ENCODE data around the gene PIMREG. TPM values are rescaled to one million over a fixed set of nuclear protein-coding genes. Genes with fewer than 3 reads are reported as not detected.

PIMREG gene
- total RNA-seq, 2 experiments from 2014 or later, result 16.7 to 16.9 TPM

- Mint-ChIP-seq H3K27ac (no peak overlapping the region), H3K4me1 (ENCODE audit: low read depth) (peaks cover 13% of the 10 kb centered on the region), H3K4me3 (no peak overlapping the region), H3K9me3 (no peaks in the 10 kb centered on the region), H3K27me3 (peaks cover 2% of the 10 kb centered on the region), H3K36me3 (no peaks in the 10 kb centered on the region)
- CTCF ChIA-PET, result no interaction called here
- intact Hi-C loops (cut with micrococcal nuclease), result no loop called here
- no peak for DNase-seq
- POLR2A ChIA-PET, result interaction anchor here (0.6 kb wide), 1 partner anchor 24 kb away, joined by 3 read pairs; no protein-coding TSS in a partner anchor
These were observed 21.1 kb downstream of the PIMREG start for GRCh38 chr17:6465206-6466003.

GRCh38 chr17:6467567-6467966, 23.3 kb downstream of the PIMREG start:
- H3K36me3 Mint-ChIP-seq, result no peaks in the 10 kb centered on the region
- H3K27ac Mint-ChIP-seq, result no peak overlapping the region
- POLR2A ChIA-PET, result no interaction called here
- intact Hi-C loops (cut with micrococcal nuclease), result no loop called here
- H3K27me3 Mint-ChIP-seq, result peaks cover 2% of the 10 kb centered on the region
- no peaks in the 10 kb centered on the region for H3K4me1 Mint-ChIP-seq (ENCODE audit: low read depth)
- CTCF ChIA-PET, result no interaction called here
- no peak overlapping the region for H3K4me3 Mint-ChIP-seq
- H3K9me3 Mint-ChIP-seq, result no peaks in the 10 kb centered on the region
- no peak for DNase-seq

- H3K27me3 Mint-ChIP-seq, result peaks cover 2% of the 10 kb centered on the region
- POLR2A ChIA-PET, result no interaction called here
- no peak overlapping the region for H3K4me3 Mint-ChIP-seq
- no peak overlapping the region for H3K27ac Mint-ChIP-seq
- no peak for DNase-seq
- CTCF ChIA-PET, result no interaction called here
- intact Hi-C loops (cut with micrococcal nuclease), result no loop called here
- H3K9me3 Mint-ChIP-seq, result no peaks in the 10 kb centered on the region
- peaks cover 2% of the 10 kb centered on the region for H3K4me1 Mint-ChIP-seq (ENCODE audit: low read depth)
- no peaks in the 10 kb centered on the region for H3K36me3 Mint-ChIP-seq
These were observed 24.0 kb downstream of the PIMREG start for GRCh38 chr17:6468051-6468790.

GRCh38 chr17:6470146-6470718, 26.0 kb downstream of the PIMREG start:
- H3K27me3 Mint-ChIP-seq, result peaks cover 2% of the 10 kb centered on the region
- no peak overlapping the region for H3K4me3 Mint-ChIP-seq
- ChIA-PET POLR2A (no interaction called here), CTCF (no interaction called here)
- H3K4me1 Mint-ChIP-seq (ENCODE audit: low read depth), result peaks cover 2% of the 10 kb centered on the region
- intact Hi-C loops (cut with micrococcal nuclease), result loop anchor here (5.0 kb wide), 1 partner anchor 177 kb away; no protein-coding TSS in a partner anchor
- H3K36me3 Mint-ChIP-seq, result no peaks in the 10 kb centered on the region
- no peaks in the 10 kb centered on the region for H3K9me3 Mint-ChIP-seq
- no peak overlapping the region for H3K27ac Mint-ChIP-seq
- DNase-seq, result no peak

- Mint-ChIP-seq H3K4me3 (no peak overlapping the region), H3K9me3 (no peaks in the 10 kb centered on the region), H3K4me1 (ENCODE audit: low read depth) (peaks cover 2% of the 10 kb centered on the region), H3K27me3 (no peaks in the 10 kb centered on the region), H3K27ac (no peak overlapping the region), H3K36me3 (no peaks in the 10 kb centered on the region)
- ChIA-PET CTCF (interaction anchor here (1.1 to 2.1 kb wide), 5 partner anchors 9 to 245 kb away, joined by 3 to 14 read pairs (median 4); no protein-coding TSS in a partner anchor), POLR2A (no interaction called here)
- intact Hi-C loops (cut with micrococcal nuclease), result loop anchor here (5.0 kb wide), 1 partner anchor 176 kb away; no protein-coding TSS in a partner anchor
- no peak for DNase-seq
These were observed 26.7 kb downstream of the PIMREG start for GRCh38 chr17:6470751-6471521.

GRCh38 chr17:6471531-6472465, 27.5 kb downstream of the PIMREG start:
- POLR2A ChIA-PET, result no interaction called here
- Mint-ChIP-seq H3K27ac (no peak overlapping the region), H3K4me1 (ENCODE audit: low read depth) (peaks cover 2% of the 10 kb centered on the region), H3K4me3 (no peak overlapping the region), H3K27me3 (no peaks in the 10 kb centered on the region), H3K9me3 (no peaks in the 10 kb centered on the region), H3K36me3 (no peaks in the 10 kb centered on the region)
- intact Hi-C loops (cut with micrococcal nuclease), result loop anchor here (5.0 kb wide), 1 partner anchor 176 kb away; no protein-coding TSS in a partner anchor
- DNase-seq, result no peak
- CTCF ChIA-PET, result interaction anchor here (0.8 to 2.1 kb wide), 17 partner anchors 10 to 886 kb away, joined by 3 to 14 read pairs (median 4); partner anchors contain the start of gene PIMREG

GRCh38 chr17:6472517-6472916, 28.3 kb downstream of the PIMREG start:
- Mint-ChIP-seq H3K4me3 (no peak overlapping the region), H3K27me3 (no peaks in the 10 kb centered on the region), H3K9me3 (no peaks in the 10 kb centered on the region), H3K27ac (no peak overlapping the region), H3K4me1 (ENCODE audit: low read depth) (peaks cover 2% of the 10 kb centered on the region), H3K36me3 (no peaks in the 10 kb centered on the region)
- DNase-seq, result no peak
- POLR2A ChIA-PET, result no interaction called here
- intact Hi-C loops (cut with micrococcal nuclease), result loop anchor here (5.0 kb wide), 1 partner anchor 175 kb away; no protein-coding TSS in a partner anchor
- CTCF ChIA-PET, result interaction anchor here (0.5 to 2.1 kb wide), 37 partner anchors 10 to 886 kb away, joined by 3 to 14 read pairs (median 4); partner anchors contain the start of genes AIPL1, PIMREG and TEKT1

GRCh38 chr17:6473128-6473767, 29.0 kb downstream of the PIMREG start:
- POLR2A ChIA-PET, result no interaction called here
- H3K36me3 Mint-ChIP-seq, result no peaks in the 10 kb centered on the region
- H3K9me3 Mint-ChIP-seq, result no peaks in the 10 kb centered on the region
- DNase-seq, result peak; percentile 78
- peaks cover 2% of the 10 kb centered on the region for H3K4me1 Mint-ChIP-seq (ENCODE audit: low read depth)
- CTCF ChIA-PET, result interaction anchor here (0.5 to 2.1 kb wide), 37 partner anchors 11 to 1947 kb away, joined by 3 to 14 read pairs (median 4); partner anchors contain the start of genes AIPL1, PIMREG, SLC13A5 and TEKT1
- intact Hi-C loops (cut with micrococcal nuclease), result loop anchor here (5.0 kb wide), 1 partner anchor 174 kb away; no protein-coding TSS in a partner anchor
- H3K27me3 Mint-ChIP-seq, result no peaks in the 10 kb centered on the region
- H3K4me3 Mint-ChIP-seq, result no peak overlapping the region
- peak overlapping the region; percentile 38 for H3K27ac Mint-ChIP-seq

- Mint-ChIP-seq H3K36me3 (no peaks in the 10 kb centered on the region), H3K9me3 (no peaks in the 10 kb centered on the region), H3K4me3 (no peak overlapping the region), H3K27ac (no peak overlapping the region), H3K4me1 (ENCODE audit: low read depth) (peaks cover 2% of the 10 kb centered on the region), H3K27me3 (no peaks in the 10 kb centered on the region)
- ChIA-PET POLR2A (no interaction called here), CTCF (interaction anchor here (0.6 to 1.9 kb wide), 3 partner anchors 8 to 148 kb away, joined by 3 to 5 read pairs (median 3); no protein-coding TSS in a partner anchor)
- DNase-seq, result no peak
- intact Hi-C loops (cut with micrococcal nuclease), result loop anchor here (5.0 kb wide), 1 partner anchor 173 kb away; no protein-coding TSS in a partner anchor
These were observed 30.1 kb downstream of the PIMREG start for GRCh38 chr17:6474376-6474775.

- intact Hi-C loops (cut with micrococcal nuclease), result loop anchor here (5.0 kb wide), 1 partner anchor 172 kb away; no protein-coding TSS in a partner anchor
- H3K4me3 Mint-ChIP-seq, result no peak overlapping the region
- no peaks in the 10 kb centered on the region for H3K36me3 Mint-ChIP-seq
- H3K9me3 Mint-ChIP-seq, result no peaks in the 10 kb centered on the region
- peaks cover 2% of the 10 kb centered on the region for H3K27me3 Mint-ChIP-seq
- ChIA-PET CTCF (interaction anchor here (0.6 to 1.9 kb wide), 3 partner anchors 8 to 22 kb away, joined by 3 to 5 read pairs (median 3); no protein-coding TSS in a partner anchor), POLR2A (no interaction called here)
- no peak overlapping the region for H3K27ac Mint-ChIP-seq
- peaks cover 2% of the 10 kb centered on the region for H3K4me1 Mint-ChIP-seq (ENCODE audit: low read depth)
- no peak for DNase-seq
These were observed 30.7 kb downstream of the PIMREG start for GRCh38 chr17:6474906-6475305.

Data from activated CD4-positive, alpha-beta memory T cell treated with anti-CD3 and anti-CD28 coated beads for 36 hours (primary cell).